OCI-LY1 (cell line): ENCODE results near the gene IRF1.

Experiments used
- EZH2 ChIP-seq: fragments of 200-600 bp; sonication (generic), shearing (Covaris generic); IDR thresholded peaks from 2 replicates; pipeline ENCODE4 v1.8.0; 2017; ENCODE audit warnings: borderline replicate concordance, mixed run types, mild to moderate bottlenecking, antibody characterized with exemption, low read length, moderate library complexity, mixed read lengths
- TF ChIP-seq, protein P1 (sequence below): fragments of 200-600 bp; sonication (generic), shearing (Covaris generic); IDR thresholded peaks from 2 replicates; pipeline ENCODE4 v1.5.1; 2017; ENCODE audit warnings: mild to moderate bottlenecking, antibody characterized with exemption, low read length, moderate library complexity, mixed read lengths

DNA sequence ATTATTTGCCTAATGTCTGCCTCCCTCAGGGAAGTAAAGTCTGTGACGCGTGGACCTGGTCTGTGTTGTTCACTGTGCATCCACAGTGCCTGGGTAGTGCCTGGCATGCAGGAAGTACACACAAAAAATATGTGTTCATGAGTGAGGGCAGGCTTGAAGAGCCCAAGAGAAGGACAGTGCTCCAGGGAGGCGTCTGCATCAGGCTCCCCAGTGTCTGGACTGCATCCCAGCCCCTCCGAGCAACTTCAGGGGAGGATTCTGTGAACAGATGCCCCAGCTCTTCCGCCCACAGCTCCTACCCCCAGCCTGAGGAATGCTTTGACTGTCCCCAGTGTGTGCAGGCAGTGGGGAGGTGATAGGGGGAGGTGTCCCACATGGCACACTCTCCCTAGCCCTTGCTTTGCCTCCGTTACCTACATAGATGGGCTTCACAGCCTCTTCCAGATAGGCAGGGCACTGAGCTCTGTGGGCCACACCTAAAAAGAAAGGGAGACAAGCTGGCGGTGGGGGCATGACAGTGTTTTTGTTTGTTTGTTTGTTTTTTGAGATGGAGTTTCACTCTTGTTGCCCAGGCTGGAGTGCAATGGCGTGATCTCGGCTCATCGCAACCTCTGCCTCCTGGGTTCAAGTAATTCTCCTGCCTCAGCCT, 25.4 kb downstream of the IRF1 start:
- TF ChIP-seq, protein P1, sequence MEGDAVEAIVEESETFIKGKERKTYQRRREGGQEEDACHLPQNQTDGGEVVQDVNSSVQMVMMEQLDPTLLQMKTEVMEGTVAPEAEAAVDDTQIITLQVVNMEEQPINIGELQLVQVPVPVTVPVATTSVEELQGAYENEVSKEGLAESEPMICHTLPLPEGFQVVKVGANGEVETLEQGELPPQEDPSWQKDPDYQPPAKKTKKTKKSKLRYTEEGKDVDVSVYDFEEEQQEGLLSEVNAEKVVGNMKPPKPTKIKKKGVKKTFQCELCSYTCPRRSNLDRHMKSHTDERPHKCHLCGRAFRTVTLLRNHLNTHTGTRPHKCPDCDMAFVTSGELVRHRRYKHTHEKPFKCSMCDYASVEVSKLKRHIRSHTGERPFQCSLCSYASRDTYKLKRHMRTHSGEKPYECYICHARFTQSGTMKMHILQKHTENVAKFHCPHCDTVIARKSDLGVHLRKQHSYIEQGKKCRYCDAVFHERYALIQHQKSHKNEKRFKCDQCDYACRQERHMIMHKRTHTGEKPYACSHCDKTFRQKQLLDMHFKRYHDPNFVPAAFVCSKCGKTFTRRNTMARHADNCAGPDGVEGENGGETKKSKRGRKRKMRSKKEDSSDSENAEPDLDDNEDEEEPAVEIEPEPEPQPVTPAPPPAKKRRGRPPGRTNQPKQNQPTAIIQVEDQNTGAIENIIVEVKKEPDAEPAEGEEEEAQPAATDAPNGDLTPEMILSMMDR: no peak
- TF ChIP-seq EZH2: no peak
